Activated CD4-positive, alpha-beta T cell treated with anti-CD3 and anti-CD28 coated beads for 4 hours (primary cell): Measurements from ENCODE around the gene C1orf56.
A peak's percentile ranks its signal among the peaks of the same experiment; 100 is the strongest.

ENCODE experiments used
- DNase-seq, 2 donors: peaks; one replicate each; pipeline ENCODE4 v3.0.0-alpha.2; 2020

The C1orf56 gene

GRCh38 chr1:151047591-151047924, at the start of gene C1orf56:
Gene C1orf56 (plus strand): TSS chr1:151047751. CDS start chr1:151047848, 97 bp downstream.
- peak; percentile 43 to 54 for DNase-seq

GRCh38 chr1:150997949-150998348, 49.6 kb upstream of the C1orf56 start:
- no peak for DNase-seq

- no peak for DNase-seq
These were observed 48.4 kb upstream of the C1orf56 start for GRCh38 chr1:150999051-150999674.

GRCh38 chr1:150999926-151000325, 47.6 kb upstream of the C1orf56 start:
- no peak for DNase-seq

GRCh38 chr1:151000408-151000807, 47.1 kb upstream of the C1orf56 start:
- no peak for DNase-seq

GRCh38 chr1:151001602-151002001, 45.9 kb upstream of the C1orf56 start:
- no peak for DNase-seq

- no peak for DNase-seq
These were observed 45.5 kb upstream of the C1orf56 start for GRCh38 chr1:151002051-151002450.

- DNase-seq: no peak
These were observed 44.9 kb upstream of the C1orf56 start for GRCh38 chr1:151002611-151003010.

- no peak for DNase-seq
These were observed 44.4 kb upstream of the C1orf56 start for GRCh38 chr1:151003180-151003579.

GRCh38 chr1:151005729-151006319, 41.7 kb upstream of the C1orf56 start:
- no peak for DNase-seq

- peak in 1 of 2 donors; percentile 14 for DNase-seq
These were observed 41.1 kb upstream of the C1orf56 start, which contains the start of gene MINDY1 for GRCh38 chr1:151006327-151007052. Gene MINDY1 (minus strand): TSS chr1:151006902. CDS start chr1:151002617, 4,285 bp downstream.

- no peak for DNase-seq
These were observed 39.7 kb upstream of the C1orf56 start for GRCh38 chr1:151007853-151008243.

GRCh38 chr1:151008244-151009205, 39.0 kb upstream of the C1orf56 start, which contains the start of gene PRUNE1:
Gene PRUNE1 (plus strand): TSS chr1:151008449. CDS start chr1:151008633, 184 bp downstream.
- peak; percentile 95 for DNase-seq

GRCh38 chr1:151009206-151009587, 38.4 kb upstream of the C1orf56 start:
- DNase-seq: no peak

GRCh38 chr1:151009674-151010345, 37.7 kb upstream of the C1orf56 start:
- no peak for DNase-seq

- no peak for DNase-seq
These were observed 37.2 kb upstream of the C1orf56 start for GRCh38 chr1:151010346-151010726.

GRCh38 chr1:151011154-151011850, 36.2 kb upstream of the C1orf56 start:
- DNase-seq: no peak

GRCh38 chr1:151012684-151013471, 34.7 kb upstream of the C1orf56 start:
- DNase-seq: no peak

- DNase-seq: no peak
These were observed 34.0 kb upstream of the C1orf56 start for GRCh38 chr1:151013518-151013917.

GRCh38 chr1:151024540-151025146, 22.9 kb upstream of the C1orf56 start:
- DNase-seq: peak; percentile 85 to 92
